Amygdala (tissue), 56 donors: ENCODE results near the gene AURKB.
"Not testable (repeated sequence)": the region's sequence is repeated elsewhere in the genome, so short reads cannot be mapped to it uniquely, and the experiment has no call there.

Experiments
- DNase-seq, 56 donors: peaks; one replicate each; lab custom pipeline; 2025; lab: John Stamatoyannopoulos, UW

AURKB gene

DNA sequence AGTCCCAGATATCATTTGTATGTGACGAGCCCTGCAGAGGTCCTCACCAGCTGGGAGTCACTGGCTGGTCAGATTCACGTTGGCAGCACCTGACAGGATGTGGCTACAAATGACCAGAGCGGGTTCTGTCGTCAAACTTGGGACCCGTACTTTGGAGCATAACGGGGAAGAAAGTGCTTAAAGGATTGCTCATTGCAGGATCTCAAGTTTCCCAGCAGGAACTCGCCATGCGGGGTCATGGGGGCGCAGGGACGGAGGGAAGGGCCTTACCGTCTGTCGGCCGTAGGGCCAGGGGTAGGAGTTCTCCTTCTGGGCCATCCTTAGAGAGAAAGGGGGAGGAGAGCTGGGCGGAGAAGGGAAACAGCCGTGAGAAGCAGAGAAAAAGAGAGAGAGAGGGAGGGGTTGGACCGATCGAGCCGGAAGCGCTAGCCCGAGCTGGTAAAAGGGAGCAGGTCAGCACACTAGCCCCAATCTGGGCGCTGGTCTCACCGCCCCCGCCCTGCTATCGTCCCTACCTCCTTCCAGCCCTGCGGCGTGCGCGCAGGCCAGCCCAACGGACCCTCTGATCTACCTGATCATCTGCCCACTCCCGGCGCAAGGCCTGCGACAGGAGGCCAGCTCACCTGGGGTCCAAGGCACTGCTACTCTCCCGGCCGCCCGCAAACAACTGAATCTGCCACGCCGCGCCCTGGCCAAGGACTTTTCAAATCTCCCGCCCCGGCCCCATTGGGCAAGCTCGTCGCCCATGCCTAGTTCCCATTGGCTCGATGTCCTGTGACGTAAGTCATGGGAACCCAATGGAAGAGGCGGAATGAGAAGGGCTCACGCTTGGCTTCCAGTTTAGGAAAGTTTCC, at the start of gene AURKB:
TSS of gene AURKB (minus strand) at position 669 of the 854 bp plus-strand sequence. CDS start at position 318, 351 bp downstream.
- DNase-seq: peak; percentile 12 to 95 (median 81)

DNA sequence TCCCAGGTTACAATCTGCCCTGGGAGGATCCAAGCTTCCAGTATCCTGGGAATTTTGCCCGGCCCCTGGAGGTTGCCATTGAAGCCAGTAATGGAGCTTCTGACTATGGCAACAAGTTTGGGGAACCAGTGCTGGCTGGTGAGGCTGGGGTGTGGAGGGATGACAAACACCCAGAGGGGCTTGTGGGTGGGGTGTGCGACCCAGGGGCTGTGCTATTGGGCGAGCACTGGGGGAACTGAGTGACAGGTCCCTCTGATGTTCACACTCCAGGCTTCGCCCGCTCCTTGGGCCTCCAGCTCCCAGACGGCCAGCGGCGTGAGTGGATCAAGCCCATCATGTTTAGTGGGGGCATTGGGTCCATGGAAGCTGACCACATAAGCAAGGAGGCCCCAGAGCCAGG, 47.4 kb upstream of the AURKB start:
- no peak for DNase-seq

DNA sequence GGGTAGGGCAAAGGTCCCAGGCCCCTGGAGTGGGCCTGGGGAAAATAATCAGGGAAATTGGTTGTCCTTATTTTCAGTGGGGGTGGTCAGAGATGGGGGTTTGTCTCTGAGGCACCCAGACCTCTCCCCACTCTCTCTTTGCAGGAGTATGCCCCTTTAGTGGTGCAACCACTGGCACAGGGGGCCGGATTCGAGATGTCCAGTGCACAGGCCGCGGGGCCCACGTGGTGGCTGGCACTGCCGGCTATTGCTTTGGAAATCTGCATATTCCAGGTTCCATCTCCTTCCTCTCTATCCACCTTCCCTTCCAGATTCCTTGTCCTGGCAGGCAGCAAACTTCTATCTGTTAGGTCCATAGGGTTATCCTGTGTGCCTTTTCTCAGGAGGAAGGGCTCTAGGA, 46.3 kb upstream of the AURKB start:
- DNase-seq: no peak

DNA sequence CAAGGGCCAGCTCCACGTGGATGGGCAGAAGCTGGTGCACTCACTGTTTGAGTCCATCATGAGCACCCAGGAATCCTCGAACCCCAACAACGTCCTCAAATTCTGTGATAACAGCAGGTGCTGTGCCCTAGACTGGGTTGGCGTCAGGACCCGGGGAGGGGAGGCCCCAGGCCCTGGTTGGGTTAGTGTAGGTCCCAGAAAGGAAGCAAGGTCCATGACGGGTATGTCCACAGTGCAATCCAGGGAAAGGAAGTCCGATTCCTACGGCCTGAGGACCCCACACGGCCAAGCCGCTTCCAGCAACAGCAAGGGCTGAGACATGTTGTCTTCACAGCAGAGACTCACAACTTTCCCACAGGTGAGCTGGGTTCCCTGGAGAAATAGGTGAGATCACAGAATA, 45.9 kb upstream of the AURKB start:
- no peak for DNase-seq

DNA sequence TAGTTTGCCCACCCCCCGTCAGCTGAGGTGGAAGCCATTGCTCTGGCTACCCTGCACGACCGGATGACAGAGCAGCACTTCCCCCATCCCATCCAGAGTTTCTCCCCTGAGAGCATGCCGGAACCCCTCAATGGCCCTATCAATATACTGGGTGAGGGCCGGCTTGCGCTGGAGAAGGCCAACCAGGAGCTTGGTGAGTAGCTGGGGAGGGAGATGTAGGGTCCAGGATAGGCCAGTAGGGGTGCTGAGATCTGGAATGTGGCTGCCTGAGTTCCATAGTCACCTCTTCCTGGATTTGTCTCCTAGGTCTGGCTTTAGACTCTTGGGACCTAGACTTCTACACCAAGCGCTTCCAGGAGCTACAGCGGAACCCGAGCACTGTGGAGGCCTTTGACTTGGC, 45.1 kb upstream of the AURKB start:
- no peak for DNase-seq

DNA sequence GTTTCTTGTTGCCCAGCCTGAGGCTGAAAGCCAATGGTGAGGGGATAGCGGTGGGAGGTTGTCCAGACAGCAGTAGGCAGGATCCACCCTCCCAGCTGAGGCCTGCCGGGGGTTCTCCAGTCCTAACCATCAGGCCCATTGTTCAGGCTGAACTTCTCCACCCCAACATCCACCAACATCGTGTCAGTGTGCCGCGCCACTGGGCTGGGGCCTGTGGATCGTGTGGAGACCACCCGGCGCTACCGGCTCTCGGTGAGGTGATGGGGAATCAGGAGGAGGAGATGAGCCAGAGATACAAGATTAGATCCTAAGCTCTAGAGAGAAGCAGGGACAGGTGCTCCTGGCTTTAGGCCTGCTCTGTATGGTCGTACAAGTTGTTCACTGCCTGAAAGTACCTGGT, 44.5 kb upstream of the AURKB start:
- DNase-seq: no peak

DNA sequence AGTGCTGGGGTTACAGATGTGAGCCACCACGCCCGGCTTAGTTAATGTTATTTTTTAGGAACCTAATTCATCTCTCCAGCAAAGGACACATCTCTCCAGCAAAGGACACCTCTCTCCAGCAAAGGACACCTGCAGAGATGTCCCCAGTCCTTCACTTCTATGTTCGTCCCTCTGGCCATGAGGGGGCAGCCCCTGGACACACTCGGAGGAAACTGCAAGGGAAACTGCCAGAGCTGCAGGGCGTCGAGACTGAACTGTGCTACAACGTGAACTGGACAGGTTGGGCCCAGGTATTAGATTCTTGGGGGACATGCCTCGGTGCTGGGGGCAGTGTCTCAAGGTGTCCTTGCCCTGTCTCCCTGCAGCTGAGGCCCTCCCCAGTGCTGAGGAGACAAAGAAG, 43.4 kb upstream of the AURKB start:
- peak in 11 of 56 donors; percentile 1 to 37 (median 4) for DNase-seq

DNA sequence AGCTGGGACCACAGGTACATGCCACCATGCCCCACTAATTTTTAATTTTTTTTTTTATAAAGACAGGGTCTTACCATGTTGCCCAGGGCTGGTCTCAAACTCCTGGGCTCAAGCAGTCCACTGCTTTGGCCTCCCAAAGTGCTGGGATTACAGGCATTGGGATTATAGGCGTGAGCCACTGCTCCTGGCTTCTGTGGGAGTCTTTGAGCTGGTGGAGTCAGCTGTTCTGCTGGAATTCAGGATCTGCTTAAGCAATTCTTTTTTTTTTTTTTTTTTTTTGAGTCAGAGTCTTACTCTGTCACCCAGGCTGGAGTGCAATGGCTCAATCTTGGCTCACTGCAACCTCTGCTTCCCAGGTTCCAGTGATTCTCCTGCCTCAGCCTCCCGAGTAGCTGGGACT, 41.0 kb upstream of the AURKB start:
- DNase-seq: not testable (repeated sequence)

DNA sequence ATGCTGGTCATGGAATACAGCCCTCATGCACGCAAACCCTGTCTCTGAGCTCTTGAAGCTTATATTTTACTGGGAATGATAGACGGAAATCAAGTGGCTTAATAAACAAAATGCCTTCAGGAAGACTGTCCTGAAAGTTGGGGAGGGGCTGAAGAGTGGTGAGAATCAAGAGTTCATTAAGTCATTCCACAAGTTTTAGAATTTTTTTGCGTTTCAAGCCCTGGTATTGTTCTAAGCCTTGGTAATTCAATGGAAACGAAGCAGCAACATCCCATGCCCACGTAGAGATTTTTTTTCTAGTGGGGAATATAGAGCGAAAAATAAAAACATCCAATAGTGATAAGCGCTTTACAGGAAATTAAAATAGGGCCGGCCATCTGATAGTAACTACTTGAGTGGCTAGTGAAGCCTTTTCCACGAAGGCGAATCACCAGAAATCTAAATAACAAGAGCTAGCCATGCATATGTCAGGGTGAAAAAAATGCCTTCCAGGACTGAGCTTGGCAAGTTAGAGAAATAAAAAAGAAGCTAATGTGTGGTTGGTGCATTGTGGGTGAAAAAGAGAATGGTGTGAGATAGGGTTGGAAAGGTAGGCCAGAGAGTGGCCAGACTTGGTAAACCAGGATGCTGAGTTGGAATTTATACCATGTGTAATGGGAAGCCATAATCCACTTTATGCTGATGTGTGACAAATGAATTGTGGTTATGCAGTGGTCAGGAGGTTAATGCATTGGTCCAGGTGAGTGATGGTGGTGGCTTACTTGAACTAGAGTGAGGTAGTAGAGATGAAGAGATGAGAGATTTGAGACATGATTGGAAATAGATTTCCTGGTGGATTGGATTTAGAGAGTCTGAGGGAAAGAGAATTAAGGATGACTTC, 39.5 kb upstream of the AURKB start:
- no peak for DNase-seq

DNA sequence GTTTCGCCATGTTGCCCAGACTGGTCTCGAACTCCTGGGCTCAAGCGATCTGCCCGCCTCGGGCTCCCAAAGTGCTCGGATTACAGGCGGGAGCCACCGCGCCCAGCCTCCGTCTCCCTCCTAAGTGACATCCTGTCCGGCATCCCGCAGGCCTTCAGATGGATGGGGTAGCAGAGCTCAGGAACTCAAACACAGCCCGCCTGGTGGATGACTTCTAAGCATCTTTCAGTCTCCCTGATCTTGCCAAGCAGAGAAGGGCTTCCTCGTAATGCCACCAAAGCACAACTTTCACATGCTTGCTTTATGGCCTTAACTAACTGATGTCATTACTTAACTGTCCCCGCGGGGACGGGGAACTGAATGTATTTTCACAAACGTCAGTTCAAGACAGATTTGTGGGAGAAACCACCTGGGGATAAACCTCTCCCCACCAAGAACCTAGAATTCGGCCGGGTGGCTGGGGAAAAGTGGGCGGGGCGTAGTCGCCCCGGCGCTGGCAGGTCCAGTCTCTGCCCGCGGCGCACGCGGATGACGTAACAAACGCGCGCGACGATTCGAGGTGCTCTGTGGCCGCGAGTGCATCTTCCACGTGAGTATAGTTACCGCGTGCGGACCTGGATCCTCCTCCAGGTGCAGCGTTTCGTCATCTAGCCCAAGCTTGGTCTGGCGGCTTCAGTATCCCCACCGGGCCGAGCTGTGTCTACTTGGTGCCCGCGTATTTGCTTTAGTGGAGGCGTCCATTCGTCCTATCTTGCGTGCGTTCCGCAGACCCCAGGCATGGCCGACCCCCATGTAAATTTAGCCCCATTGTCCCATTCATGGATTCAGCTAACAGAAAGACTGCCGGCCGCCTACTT, 38.6 kb upstream of the AURKB start, which contains the start of gene PFAS:
TSS of gene PFAS (plus strand) at position 539 of the 857 bp plus-strand sequence. CDS start 4,649 bp downstream, outside the sequence.
- peak; percentile 57 to 95 (median 86) for DNase-seq

DNA sequence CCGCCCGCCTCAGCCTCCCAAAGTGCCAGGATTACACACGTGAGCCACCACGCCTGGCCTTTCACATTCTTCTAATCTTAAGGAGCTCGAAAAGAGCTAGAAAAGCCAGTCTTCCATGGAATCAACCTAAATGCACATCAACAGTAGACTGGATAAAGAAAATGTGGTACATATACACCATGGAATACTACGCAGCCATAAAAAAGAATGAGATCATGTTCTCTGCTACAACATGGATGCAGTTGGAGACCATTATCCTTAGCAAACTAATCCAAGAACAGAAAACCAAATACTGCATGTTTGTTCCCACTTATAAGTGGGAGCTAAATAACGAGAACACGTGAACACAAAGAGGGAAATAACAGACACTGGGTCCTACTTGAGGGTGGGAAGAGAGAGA, 34.4 kb upstream of the AURKB start:
- DNase-seq: no peak

DNA sequence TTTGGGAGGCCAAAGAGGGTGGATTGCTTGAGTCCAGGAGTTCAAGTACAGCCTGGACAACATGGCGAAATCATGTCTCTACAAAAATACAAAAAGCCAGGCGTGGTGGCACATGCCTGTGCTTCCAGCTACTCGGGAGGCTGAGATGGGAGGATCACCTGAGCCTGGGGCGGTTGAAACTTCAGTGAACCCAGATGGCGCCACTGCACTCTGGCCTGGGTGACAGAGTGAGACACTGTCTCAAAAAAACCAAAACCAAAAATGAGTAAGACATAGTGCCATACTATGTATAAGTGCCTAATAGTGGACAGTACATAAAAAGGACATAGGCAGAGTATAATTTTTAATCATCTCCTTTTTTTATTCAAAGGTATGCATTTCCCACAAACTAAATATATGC, 33.5 kb upstream of the AURKB start:
- DNase-seq: no peak

DNA sequence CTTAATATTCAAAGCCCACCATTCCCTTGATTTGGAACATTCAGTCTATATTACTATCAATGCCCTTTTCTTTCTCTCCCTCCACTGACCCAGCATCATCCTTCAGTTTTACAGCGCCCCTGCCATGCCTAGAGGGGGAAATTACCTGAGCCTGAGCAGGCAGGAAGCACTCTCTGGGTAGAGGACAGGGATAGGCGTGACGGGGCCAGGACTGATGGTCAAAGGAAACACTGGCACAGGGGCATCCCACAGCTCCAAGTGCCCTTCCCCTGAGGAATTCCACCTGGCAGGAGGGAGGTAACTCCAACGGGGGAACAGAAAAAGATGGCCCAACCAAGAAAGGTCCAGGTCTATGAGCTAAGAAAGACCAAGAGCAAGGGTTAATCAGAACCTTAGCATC, 27.5 kb upstream of the AURKB start:
- no peak for DNase-seq

DNA sequence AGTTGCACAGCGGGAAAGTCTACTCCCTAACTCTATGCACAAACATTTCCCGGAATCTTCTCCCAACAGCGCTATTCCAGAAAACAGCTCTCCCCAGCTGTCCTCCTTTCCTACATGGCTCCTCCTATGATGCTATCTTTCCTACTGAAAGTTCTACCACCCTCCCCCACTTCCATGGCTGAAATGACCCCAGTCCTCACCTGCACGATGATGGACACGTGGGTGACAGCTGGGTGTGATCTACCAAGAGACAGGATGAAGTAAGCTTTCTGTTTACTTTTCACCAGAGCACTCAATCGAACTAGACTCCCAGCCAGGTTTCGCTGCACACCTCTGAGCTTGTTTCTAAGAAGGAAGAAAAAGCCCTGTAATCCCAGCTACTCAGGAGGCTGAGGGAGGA, 26.8 kb upstream of the AURKB start:
- no peak for DNase-seq

DNA sequence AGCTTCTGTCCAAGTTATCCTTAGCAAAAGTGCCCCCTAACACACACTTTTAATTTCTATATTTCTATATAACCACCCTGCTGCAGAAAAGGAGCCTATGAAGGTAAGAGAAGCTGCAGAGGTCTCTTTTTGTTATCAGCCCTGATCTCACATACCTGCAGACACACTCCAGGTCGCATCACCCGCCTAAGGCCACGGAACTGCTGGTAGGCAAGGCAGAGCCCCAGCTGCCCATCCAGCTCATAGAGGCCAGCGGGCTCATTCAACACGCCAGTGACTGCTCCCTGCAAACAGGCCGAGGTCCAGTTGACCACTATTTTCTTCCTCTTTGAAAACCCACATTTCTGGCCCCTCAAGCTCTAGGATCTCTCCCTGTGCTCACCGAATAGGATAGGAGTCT, 25.3 kb upstream of the AURKB start:
- no peak for DNase-seq

DNA sequence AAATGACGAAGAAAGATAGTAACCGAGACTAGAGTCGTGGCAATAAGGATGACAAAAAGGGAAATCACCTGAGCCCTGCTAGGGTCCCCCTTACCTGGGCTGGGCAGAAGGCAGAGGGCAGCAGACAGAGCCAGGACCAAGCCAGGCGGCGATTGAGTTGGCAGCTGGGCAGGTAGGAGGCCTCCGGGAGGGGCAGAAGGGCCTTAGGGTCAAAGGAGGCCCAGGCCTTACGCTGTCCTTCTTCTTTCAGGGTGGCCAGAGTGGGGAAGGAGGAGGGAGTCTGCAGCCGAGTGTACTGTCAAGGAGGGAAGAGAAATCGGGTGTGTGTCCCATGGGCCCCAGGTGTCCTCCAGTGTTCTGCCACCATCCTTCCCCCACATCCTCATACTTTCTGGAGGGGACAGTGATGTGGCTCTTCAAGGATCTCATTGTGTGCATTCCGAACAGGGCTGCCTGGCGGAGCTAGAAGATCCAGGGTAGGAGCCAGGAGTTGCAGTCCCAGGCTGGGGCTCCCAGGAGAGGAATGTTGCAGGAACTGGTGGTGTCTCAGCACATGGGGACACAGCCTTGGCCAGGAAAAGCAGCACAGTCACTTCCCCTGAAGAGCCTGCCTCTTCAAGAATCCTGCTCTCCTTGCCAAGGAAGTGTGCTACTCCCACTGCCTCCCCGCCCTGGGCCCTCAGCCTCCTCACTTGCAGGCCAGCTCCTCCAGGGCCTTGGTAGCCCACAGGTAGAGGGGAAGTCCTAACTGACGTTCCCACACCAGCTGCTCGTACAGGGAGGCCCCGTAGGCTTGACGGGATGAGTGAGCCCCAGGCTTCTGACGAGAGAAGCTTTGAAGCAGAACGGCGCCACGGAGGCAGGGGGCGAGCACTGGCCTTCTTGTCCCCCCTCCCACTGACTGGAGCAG, 24.2 kb upstream of the AURKB start:
- DNase-seq: no peak

DNA sequence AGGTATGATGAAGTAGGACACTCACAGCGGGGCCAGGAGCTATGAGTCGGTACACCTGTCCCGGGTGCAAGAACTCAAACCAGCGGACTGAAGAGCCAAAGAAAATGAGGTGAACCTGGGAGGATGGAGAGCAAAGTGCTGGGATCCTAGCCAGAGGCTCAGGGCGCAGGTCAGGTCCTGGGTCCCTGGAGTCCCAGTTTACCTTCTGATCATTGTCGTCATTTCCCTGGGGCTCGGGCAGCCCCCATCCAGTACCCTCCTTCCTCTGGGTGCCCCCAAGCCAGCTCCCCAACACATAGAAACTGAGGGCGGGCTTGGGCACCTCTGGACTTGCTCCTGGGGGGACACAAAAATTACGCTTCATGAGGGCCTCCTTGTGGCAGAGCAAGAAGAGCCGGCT, 21.3 kb upstream of the AURKB start:
- DNase-seq: no peak

DNA sequence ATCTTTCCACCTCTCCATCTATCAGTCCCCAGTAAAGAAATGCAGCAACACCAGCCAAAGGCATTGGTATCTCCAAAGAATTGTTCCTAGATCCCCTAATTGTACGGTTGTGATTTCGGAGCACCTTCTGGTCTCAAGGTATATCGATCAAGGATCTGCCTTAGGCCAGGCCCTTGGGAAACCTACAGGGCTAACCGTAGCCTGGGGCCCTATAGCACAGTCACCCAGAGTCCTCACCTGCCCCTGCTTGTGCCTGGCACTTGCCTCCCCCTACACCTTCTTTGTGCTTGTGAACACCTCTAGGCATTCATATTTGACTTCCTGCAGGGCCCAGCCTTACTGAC, 16.8 kb upstream of the AURKB start:
- no peak for DNase-seq

DNA sequence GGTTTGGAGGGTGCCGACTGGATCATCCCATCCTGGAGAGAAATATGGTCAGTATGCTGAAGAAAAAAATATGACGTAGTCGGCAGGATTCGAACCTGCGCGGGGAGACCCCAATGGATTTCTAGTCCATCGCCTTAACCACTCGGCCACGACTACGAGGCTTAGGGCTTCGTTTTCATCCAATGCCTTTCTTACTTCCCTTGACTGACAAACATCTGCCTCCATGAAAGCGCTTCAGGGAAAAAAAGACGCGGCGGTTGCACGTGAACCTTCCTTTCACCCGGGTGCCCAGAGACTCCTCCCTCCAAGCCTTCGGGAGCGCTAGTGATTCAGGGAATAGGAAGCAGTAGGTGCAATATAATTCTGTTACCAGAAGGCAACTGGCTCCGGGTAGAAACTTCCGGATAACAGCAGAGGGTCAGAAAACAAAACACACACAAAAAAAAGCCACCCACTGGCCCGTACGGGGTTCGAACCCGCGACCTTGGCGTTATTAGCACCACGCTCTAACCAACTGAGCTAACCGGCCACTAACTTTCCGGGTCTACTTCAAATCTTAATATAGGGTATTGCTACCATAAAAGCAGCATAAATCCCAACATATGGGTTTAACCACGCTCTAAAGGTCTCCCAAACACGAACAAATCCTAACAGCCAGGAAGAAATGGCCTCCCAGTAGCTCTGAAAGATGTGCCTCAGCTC, 16.3 kb upstream of the AURKB start:
- DNase-seq: peak in 54 of 56 donors; percentile 7 to 85 (median 66)
